Lower lobe of right lung (tissue), 2 donors: ENCODE measurements around the gene SPAM1. TPM values are rescaled to one million over a fixed set of nuclear protein-coding genes. Genes with fewer than 3 reads are reported as not detected.

Experiments
- ATAC-seq, 2 donors: fragments of 200-7000 bp; cut with Tn5 transposase; one replicate each; pipeline ENCODE4 v1.9.1; 2020 to 2022; ENCODE audit warnings: mild to moderate bottlenecking in 2 of 2, moderate library complexity in 2 of 2
- DNase-seq: peaks from one replicate; pipeline ENCODE4 v3.0.0-alpha.2; 2020
- H3K27ac ChIP-seq: fragments of 200-600 bp; one replicate; pipeline ENCODE4 v1.8.0; 2022
- H3K27me3 ChIP-seq: fragments of 200-600 bp; one replicate; pipeline ENCODE4 v1.8.0; 2022; ENCODE audit warnings: low read depth
- H3K36me3 ChIP-seq: fragments of 200-600 bp; one replicate; pipeline ENCODE4 v1.8.0; 2022; ENCODE audit warnings: mild to moderate bottlenecking
- H3K4me1 ChIP-seq: fragments of 200-600 bp; one replicate; pipeline ENCODE4 v1.8.0; 2022
- H3K4me3 ChIP-seq: fragments of 200-600 bp; one replicate; pipeline ENCODE4 v1.8.0; 2022; ENCODE audit warnings: mild to moderate bottlenecking
- H3K9me3 ChIP-seq: fragments of 200-600 bp; one replicate; pipeline ENCODE4 v1.8.0; 2022
- CTCF ChIP-seq: fragments of 200-600 bp; IDR thresholded peaks from one replicate; pipeline ENCODE4 v1.8.0; 2022; ENCODE audit warnings: antibody characterized with exemption, mild to moderate bottlenecking
- intact Hi-C: fragments of 100-400 bp; cut with DNase I; formaldehyde crosslinking; loops from one replicate; pipeline ENCODE4 v1.11.0; 2022
- long read RNA-seq: library from polyadenylated mRNA; unstranded; transcript quantifications from one replicate; pipeline ENCODE4 v2.0.0, GENCODE V29; 2021
- total RNA-seq: library from RNA; stranded (reverse); fragmentation: NEBNext Ultra II Directional; extraction: Animal tissue kit (Norgen Biotek cat#: 25700); gene quantifications from one replicate; pipeline ENCODE4 v1.2.1, GENCODE V29; 2021
- donor health status: DM: no; HTN: yes; CAD: no; lungs with severe emphysema.

SPAM1 gene, protein sequence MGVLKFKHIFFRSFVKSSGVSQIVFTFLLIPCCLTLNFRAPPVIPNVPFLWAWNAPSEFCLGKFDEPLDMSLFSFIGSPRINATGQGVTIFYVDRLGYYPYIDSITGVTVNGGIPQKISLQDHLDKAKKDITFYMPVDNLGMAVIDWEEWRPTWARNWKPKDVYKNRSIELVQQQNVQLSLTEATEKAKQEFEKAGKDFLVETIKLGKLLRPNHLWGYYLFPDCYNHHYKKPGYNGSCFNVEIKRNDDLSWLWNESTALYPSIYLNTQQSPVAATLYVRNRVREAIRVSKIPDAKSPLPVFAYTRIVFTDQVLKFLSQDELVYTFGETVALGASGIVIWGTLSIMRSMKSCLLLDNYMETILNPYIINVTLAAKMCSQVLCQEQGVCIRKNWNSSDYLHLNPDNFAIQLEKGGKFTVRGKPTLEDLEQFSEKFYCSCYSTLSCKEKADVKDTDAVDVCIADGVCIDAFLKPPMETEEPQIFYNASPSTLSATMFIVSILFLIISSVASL
- total RNA-seq, result not detected
- long read RNA-seq, result 0 reads

GRCh38 chr7:123924941-123925340 is at the start of gene SPAM1:
Gene SPAM1, plus strand, starts transcription at chr7:123925241. Its CDS starts 28,330 bp downstream, at chr7:123953571.
- ATAC-seq, result no peak
- intact Hi-C loops, result no loop called here
- TF ChIP-seq CTCF, result no peak

GRCh38 chr7:123876557-123877256 is 48.3 kb upstream of the SPAM1 start:
- DNase-seq (no peak), ATAC-seq (no peak)
- Histone ChIP-seq H3K4me3 (no peak overlapping the region), H3K27me3 (no peaks in the 10 kb centered on the region), H3K27ac (no peak overlapping the region), H3K4me1 (peaks cover 6% of the 10 kb centered on the region), H3K9me3 (no peaks in the 10 kb centered on the region), H3K36me3 (no peaks in the 10 kb centered on the region)
- intact Hi-C loops, result no loop called here
- no peak for TF ChIP-seq CTCF

More at GRCh38 chr7:123924941-123925340, at the start of gene SPAM1:
- Histone ChIP-seq H3K36me3 (no peaks in the 10 kb centered on the region), H3K4me3 (no peak within 1 kb of the TSS), H3K9me3 (no peaks in the 10 kb centered on the region), H3K27me3 (no peaks in the 10 kb centered on the region), H3K27ac (no peak within 1 kb of the TSS), H3K4me1 (no peaks in the 10 kb centered on the region)
- no peak for DNase-seq

GRCh38 chr7:123879628-123880027 is 45.4 kb upstream of the SPAM1 start:
- intact Hi-C loops, result no loop called here
- Histone ChIP-seq H3K4me3 (no peak overlapping the region), H3K27me3 (no peaks in the 10 kb centered on the region), H3K36me3 (no peaks in the 10 kb centered on the region), H3K27ac (no peak overlapping the region), H3K9me3 (no peaks in the 10 kb centered on the region), H3K4me1 (no peaks in the 10 kb centered on the region)
- no peak for TF ChIP-seq CTCF
- no peak for ATAC-seq
- DNase-seq, result no peak

DNA sequence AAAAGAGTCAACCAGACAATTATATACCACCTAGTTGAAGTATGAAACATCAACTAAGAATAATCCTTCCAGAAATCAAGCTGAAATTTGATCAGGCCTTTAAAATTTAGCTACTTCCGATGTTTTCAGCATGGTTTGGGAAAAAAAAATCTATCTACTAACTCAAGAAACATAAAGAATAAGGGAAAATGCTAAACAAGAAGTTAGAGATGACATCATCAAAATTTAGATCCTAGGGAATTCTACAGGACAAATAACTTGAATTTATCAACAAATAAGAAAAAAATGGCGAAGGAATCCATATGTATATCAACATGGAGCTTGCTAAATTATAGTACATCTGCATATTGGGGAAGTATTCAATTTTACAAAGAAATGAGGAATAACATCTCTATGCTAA is 43.7 kb upstream of the SPAM1 start:
- H3K9me3 ChIP-seq, result no peaks in the 10 kb centered on the region
- no peaks in the 10 kb centered on the region for H3K36me3 ChIP-seq
- DNase-seq (no peak), ATAC-seq (no peak)
- no peaks in the 10 kb centered on the region for H3K4me1 ChIP-seq
- TF ChIP-seq CTCF, result no peak
- no peak overlapping the region for H3K27ac ChIP-seq
- intact Hi-C loops, result no loop called here
- H3K4me3 ChIP-seq, result no peak overlapping the region
- H3K27me3 ChIP-seq, result no peaks in the 10 kb centered on the region

GRCh38 chr7:123883154-123883553 is 41.9 kb upstream of the SPAM1 start:
- intact Hi-C loops, result no loop called here
- no peak for DNase-seq
- no peaks in the 10 kb centered on the region for H3K36me3 ChIP-seq
- no peak for TF ChIP-seq CTCF
- H3K4me3 ChIP-seq, result no peak overlapping the region
- no peaks in the 10 kb centered on the region for H3K9me3 ChIP-seq
- no peaks in the 10 kb centered on the region for H3K27me3 ChIP-seq
- ATAC-seq, result no peak
- H3K27ac ChIP-seq, result no peak overlapping the region
- no peaks in the 10 kb centered on the region for H3K4me1 ChIP-seq
